HG03025 (cell line): Measurements from ENCODE around the gene RIMS3.

Experiments
- ATAC-seq: cut with Tn5 transposase; IDR thresholded peaks from one replicate; pipeline ENCODE4 v1.9.1; 2021; ENCODE audit warnings: mild to moderate bottlenecking, moderate library complexity; ENCODE audit not compliant: unreplicated experiment, low FRiP score

The RIMS3 gene

DNA sequence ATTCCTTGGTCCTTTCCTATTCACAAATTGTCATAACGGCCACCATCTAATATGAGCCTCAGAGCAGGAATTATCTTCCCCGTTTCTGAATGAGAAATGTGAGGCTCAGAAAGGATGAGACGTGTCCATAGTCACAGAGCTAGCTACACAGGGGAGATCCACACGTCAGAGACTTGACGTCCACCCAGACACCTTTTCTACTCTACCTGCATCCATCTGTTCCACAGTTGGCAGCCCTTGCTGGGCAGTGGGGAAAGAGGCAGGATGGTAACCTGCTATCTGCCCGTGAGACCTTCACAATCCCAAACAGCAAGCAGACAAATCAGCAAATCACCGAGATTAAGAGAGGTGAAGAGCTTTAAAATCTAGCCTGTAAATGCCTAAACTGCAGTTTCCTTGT lies 8.4 kb downstream of the RIMS3 start:
- no peak for ATAC-seq

- ATAC-seq = no peak
Observed at GRCh38 chr1:40653851-40654537, 11.5 kb downstream of the RIMS3 start.

DNA sequence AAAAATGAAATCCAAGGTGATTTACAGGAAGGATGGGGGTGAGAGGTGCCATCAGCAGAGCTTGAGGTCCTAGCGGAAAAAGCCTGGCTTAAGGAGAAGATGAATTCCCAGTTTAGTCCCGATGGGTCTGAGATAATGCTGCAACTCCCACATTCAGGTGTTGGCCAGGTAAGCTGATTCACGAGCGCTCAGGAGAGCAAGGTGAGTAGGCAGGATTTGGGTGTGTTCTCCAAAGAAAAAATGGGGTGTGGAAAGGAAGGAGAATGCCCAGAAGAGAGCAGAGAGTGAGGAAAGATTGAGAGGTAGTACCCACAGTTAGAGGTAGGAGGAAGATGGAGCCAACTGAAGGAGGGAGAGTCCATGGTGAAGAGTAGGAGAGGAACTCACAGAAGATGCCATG lies 12.5 kb downstream of the RIMS3 start:
- no peak for ATAC-seq

DNA sequence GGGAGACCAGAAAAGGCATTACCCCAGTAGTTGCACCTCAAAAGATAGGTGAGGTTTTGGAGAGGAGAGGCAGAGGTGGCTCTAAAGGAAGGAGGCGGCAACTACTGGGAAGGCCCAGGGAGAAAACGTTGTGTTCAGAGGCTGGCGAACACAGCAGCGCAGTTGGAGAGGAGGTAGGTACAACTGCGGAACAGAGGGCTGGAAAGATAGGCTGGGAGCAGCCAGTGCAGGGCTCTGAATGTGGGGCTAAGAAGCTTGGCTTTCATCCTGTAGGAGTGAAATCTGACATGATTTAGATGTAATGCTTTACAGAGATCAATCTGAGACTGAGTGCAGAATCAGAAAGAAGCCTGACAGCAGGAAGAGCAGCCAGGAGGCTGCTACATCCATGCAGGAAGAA lies 13.0 kb downstream of the RIMS3 start:
- no peak for ATAC-seq

DNA sequence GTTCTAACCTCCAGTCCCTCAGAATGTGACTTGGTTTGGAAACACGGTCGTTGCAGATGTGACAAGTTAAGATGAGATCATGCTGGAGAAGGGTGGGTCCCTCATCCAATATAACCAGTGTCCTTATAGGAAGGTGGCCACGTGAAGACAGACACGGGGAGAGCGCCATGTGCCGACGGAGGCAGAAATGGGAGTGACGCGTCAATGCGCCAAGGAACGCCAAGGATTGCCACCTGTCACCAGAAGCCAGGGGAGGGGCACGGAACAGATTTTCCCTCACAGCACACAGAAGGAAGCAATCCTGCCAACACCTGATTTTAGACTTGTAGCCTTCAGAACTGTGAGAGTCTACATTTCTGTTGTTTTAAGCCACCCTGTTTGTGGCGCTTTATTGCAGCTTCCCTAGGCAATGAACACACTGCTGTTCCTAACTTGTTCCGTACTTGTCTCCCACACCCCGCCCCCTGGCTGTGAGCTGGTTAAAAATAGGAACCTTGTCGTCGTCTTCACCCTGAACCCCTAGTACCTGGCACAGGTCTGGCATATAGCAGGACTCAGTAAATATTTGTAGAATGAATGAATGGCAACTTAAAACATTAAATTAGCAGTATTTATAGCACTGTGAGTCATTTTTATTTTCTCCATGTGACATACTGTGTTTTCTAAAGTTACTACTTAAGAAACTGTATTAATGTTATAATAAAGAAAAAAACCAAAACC lies 14.2 kb downstream of the RIMS3 start:
- no peak for ATAC-seq

DNA sequence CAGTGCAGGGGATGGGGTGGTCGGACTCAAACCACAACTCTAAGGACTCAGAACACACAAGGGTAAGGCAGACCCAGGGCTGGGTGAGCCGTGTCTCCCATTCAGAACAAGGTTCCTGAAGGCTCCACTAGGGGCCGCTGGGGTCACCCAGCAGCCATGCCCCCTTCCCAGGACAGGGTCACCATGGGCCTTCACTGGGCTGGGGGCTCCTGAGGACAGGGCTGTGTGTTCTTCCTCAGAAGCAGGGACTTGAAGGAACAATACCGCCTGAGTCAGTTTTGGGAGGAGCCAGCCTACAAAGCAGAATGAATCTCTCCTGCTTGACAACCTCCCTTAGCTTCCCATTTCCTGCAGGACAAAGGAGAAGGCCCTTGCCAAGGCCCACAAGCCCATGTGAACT lies 15.4 kb downstream of the RIMS3 start:
- ATAC-seq = no peak

DNA sequence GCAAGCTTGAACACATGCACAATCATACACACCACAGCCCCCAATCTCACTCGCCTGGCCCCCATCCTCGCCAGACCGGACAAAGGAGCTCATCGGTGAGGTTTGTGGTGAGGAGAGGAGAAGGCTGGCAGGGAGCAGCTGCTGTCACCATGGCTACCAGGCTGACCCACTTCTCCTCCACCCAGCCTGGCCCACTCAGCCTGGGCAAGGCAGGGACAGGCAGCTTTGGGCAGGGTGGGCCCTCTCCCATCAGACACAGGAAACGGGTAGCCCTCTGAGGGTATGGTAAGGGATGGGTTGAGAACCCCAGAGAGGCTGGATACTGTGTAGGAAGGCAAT lies 15.9 kb downstream of the RIMS3 start:
- ATAC-seq = no peak

- ATAC-seq = no peak
Observed at GRCh38 chr1:40648928-40649591, 16.4 kb downstream of the RIMS3 start.

DNA sequence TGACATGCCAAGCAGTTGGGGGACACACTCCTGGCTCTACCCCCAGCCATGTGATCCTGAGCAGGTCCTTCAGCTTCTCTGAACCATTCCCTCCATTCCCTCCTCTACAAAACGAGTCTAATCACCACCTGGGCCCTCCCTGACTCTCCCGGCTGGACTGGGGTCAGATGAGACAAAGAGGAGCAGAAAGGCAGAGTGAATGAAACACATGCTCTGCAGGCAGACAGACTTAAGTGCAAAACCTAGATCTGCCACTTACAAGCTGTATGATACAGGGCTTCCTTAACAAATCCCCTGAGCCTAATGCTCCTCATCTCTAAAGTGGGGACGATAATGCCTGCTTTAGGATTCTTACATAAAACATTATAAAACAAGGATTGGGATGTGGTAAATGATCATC lies 17.3 kb downstream of the RIMS3 start:
- ATAC-seq = no peak

DNA sequence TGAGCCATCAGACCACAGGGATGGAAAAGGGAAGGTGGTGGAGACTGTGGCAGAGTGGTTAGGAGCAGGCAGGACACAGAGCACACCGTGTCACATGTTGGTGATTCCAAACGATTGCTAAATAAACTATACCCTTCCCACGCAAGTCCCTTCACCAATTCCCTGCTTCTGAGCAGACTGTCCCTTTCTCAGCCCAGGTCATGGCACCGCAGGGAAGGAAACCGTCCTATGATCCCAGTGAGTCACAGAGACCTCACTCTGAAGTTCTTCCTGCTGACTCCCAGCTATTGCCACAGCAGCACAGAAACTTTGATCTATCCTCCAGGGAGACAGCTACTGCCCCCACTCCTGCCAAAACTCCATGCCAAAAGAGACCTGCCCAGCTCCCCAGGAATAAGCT lies 19.2 kb downstream of the RIMS3 start:
- ATAC-seq = no peak

DNA sequence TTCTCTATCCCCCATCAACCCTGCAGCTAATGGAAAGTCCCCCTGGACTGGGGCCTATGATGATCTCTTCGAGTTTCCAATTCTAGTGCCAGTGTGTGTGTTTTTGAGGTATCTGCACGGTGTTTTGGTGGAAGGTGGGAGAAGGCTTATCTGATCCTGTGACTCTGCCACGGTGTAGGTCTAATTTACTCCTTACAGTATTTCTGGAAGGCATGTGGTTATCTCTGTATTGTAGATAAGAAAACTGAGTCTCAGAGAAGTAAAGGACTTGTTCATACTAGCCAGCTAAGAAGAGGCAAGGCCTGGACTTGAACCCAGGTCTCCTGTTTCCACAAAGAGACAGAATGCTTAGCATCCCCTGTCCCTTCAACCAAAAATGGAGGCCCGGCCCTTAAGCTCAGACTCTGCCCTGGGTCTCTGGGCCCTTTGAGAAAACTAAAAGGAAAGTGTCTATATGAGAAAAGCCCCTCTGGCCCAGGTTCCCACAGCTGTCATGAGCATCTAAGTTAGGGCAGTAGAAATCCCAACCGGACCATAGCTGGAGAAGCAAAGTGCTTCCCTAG lies 20.3 kb downstream of the RIMS3 start:
- no peak for ATAC-seq

DNA sequence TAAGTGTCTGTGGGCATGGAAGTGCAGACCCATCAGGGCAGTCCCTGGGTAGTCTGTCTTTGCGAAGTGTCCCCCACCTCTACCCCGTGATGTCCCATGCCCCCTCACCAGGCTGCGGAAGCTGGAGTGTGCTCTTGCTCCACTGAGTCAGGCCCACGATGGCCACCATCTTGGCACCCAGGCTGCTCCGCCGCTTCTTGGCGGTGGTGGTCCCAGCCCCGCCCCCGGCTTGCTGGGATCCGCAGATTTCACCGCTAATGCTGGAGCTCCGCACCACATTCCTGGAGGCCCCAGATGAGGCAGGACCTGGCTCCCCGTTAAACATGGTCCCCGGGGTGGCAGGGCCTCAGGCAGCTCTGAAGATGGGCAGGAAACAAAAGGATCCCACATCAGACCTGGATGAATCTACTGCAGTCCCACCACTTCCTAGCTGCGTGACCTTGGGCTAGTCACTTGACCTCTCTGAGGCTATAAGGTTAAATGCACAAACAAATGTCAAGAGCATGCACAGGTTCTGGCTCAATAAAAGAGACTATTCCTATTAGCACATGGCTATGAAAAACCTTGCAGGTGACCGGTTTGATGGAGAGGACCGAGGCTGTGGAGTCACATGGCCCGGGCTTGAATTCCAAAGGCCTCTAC lies 23.8 kb downstream of the RIMS3 start:
- no peak for ATAC-seq

- ATAC-seq = no peak
Observed at GRCh38 chr1:40640314-40641076, 25.0 kb downstream of the RIMS3 start.

DNA sequence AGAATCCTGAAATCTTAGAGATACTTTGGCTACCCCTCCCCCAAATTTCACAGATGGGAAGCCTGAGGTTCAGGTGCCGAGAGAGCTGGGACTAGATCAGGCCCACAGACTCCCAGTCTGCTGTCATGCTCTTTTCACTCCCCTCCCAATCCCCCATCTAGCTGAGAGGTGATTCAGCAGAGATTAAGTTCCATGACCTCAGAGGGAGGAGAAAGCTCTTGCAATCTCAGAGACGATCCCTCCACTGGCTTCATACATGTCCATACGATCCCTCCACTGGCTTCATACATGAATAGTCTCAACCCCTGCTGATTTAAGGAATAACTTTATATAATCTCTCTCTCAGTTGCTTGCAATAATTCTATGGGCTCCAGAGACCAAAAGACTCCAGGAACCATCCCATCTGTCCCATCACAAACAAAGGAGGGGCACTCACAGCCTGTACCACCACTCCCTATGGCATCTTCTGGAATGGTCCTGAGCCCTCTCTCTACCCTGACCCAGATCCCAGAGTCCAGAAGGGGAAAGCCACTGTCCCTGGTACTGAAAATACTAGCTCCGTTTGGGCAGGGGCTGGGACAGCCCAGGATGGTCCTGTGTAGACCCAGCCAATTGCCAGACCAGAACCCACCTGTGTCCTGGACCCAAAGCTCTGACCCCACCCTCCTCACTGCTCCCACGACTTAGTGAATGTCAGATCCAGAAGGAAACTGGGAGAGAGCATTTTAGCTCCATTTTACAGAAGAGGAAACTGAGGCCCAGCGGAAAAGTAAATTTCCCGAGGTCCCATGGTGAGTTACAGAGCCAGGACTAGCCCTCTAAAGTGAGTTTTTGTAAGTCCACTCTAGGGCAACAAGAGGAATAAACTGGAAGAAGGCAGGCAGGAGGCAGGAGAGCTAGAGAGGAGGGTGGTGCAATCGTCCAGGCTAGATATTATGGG lies 27.1 kb downstream of the RIMS3 start:
- ATAC-seq = no peak

- ATAC-seq = no peak
Observed at GRCh38 chr1:40637470-40638007, 27.9 kb downstream of the RIMS3 start.

DNA sequence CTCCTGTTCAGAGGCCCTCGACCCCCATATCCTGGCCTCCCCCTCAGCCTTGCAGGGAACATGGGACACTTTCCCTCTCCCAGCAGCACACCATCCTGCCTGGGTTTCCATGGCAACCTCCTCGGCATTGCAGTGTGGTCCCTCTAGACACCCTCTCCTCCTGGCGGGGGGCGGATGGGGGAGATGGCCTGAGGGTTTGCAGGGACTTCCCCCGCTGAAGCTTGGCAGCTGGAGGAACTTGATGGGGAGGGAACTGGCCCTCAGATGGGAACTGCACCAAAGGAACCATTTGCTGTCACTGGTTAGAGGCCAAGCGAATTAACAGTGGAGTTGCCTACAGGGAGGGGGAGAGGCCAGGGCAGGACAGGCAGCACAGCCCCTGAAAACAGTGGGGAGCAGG lies 28.7 kb downstream of the RIMS3 start:
- ATAC-seq = no peak

DNA sequence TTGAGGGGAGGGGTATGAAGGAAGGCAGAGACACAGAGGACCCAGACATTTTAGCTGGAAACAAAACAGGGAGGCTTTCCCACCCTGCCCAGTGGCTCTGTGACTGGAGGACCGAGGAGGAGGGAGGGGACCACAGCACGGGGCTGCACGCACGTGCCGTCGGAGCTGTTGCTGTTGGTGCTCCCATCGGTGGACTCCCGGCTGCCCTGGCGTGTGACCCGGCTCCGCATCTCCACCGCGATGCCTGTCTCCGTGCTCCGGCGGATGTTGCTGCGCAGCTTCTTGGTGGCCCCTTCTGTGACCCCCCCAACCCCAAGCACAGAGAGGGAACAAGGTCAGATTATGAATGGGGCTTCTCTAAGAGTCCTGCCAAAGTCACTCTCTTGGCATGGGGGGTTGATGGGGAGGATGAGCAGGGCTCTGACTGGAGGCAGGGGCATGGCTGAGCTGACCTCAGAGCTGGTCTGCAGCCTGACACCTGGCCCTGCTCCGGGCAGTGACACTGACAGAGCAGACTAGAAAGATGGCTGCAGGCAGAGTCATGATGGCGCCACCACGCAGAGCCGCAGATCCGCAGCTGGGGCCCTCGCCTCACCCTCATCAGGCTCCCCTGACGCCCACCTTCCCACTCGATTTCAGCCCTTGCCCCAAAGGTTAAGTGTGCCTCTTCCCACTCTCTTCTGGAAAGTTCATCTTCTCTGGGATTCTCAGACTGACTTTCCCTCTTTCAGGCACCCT lies 29.6 kb downstream of the RIMS3 start:
- ATAC-seq = no peak

DNA sequence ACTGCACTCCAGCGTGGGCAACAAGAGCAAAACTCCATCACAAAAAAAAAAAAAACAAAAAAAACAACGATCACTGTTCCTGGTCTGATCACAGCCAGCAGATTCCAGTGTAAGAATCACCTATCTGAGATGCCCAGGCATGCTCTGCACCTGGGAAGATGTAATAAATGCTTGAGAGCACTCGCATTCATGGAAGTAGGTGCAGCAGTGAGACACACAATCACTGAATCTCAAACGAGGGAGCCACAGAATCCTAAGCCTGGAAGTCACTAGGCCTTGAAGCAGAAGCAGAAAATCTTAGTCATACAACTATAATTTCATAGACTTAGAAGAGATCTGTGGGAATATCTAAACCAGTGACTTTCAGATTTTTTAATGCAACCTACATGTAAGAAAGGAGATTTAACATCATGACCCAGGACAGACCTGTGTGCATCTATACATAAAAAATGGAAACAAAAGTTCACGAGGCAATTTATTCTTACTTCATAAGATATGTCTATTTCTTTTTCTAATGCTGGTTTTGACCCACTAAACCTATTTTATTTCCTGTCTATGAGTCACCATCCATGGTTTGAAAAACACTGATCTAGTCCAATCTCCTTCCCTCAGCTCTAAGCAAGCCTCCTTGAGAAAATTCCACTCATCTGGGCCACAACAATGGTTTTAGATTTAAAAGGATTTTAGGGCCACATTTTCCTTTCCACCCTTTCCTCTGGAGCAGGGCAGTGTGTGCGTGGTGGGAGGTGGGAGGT lies 30.4 kb downstream of the RIMS3 start:
- ATAC-seq = no peak
